Measurements from ENCODE around the gene GPR139.

Gene GPR139

DNA sequence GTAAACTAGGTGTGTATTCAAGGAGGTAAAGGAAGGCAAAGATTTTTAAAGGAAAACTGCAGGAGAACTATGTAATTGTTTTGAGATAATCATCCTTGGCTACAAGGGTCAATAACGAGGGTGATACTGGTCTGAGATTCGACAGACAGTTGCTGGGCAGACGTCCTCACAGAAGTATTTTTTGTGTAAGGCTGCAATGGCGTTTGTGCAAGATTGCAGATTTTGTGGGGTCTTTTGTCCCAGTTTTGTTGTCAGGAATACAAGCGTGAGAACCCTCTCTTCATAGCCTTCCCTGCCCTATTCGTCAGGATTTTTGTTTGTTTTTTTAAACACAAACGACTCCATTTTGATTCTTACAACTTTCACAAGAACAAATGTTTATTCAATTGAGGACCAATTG lies 57.5 kb downstream of the GPR139 start:
- TF ChIP-seq ZNF777 (tag by site-specific recombination; IDR thresholded peaks at IDR 0.05; ENCODE audit: borderline replicate concordance), result no peak
- TF ChIP-seq, protein P1, sequence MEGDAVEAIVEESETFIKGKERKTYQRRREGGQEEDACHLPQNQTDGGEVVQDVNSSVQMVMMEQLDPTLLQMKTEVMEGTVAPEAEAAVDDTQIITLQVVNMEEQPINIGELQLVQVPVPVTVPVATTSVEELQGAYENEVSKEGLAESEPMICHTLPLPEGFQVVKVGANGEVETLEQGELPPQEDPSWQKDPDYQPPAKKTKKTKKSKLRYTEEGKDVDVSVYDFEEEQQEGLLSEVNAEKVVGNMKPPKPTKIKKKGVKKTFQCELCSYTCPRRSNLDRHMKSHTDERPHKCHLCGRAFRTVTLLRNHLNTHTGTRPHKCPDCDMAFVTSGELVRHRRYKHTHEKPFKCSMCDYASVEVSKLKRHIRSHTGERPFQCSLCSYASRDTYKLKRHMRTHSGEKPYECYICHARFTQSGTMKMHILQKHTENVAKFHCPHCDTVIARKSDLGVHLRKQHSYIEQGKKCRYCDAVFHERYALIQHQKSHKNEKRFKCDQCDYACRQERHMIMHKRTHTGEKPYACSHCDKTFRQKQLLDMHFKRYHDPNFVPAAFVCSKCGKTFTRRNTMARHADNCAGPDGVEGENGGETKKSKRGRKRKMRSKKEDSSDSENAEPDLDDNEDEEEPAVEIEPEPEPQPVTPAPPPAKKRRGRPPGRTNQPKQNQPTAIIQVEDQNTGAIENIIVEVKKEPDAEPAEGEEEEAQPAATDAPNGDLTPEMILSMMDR (tag by site-specific recombination; IDR thresholded peaks at IDR 0.05), result no peak
- no peak for TF ChIP-seq ZNF23 (tag by site-specific recombination; IDR thresholded peaks at IDR 0.05; ENCODE audit: borderline replicate concordance)
- TF ChIP-seq ZNF366 (tag by site-specific recombination; conservative IDR thresholded peaks at IDR 0.05), result no peak
- TF ChIP-seq, protein P2, sequence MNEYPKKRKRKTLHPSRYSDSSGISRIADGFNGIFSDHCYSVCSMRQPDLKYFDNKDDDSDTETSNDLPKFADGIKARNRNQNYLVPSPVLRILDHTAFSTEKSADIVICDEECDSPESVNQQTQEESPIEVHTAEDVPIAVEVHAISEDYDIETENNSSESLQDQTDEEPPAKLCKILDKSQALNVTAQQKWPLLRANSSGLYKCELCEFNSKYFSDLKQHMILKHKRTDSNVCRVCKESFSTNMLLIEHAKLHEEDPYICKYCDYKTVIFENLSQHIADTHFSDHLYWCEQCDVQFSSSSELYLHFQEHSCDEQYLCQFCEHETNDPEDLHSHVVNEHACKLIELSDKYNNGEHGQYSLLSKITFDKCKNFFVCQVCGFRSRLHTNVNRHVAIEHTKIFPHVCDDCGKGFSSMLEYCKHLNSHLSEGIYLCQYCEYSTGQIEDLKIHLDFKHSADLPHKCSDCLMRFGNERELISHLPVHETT (tag by site-specific recombination; IDR thresholded peaks at IDR 0.05), result no peak
- ChIA-PET POLR2A (no interaction called here), CTCF (no interaction called here)
- Histone ChIP-seq H3K9me3 (ENCODE audit: control insufficient read depth, insufficient read depth, low read depth, low read length) (no peaks in the 10 kb centered on the region), H3K27ac (ENCODE audit: extremely low read depth, low read depth, low read length) (no peak overlapping the region), H3K4me1 (ENCODE audit: control insufficient read depth, insufficient read depth, low read length) (no peaks in the 10 kb centered on the region), H3K36me3 (ENCODE audit: control insufficient read depth in 2 of 2, insufficient read depth in 1 of 2, low read length in 2 of 2) (no peaks in the 10 kb centered on the region), H3K4me3 (ENCODE audit: low read depth, low read length) (no peak overlapping the region)

DNA sequence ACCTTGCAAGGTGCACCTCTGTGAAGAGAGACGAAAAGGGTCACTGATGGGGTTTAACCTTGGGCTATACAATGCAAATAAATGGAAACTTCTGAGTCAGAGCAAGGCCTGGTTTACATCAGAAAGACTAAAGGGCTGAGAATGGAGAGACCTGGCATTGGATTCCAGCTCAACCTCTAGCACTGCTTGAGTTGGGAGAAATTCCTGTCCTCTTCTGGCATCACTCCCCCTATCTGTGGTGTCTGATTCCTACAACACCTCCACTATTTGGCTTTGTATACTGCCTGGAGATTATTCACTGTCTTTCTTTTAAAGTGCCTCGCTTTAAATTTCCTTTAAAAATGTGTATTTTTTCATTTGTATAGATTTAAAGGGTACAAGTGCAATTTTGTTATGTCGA lies 68.8 kb downstream of the GPR139 start:
- Histone ChIP-seq H3K9me3 (ENCODE audit: control insufficient read depth, insufficient read depth, low read depth, low read length) (no peaks in the 10 kb centered on the region), H3K4me1 (ENCODE audit: control insufficient read depth, insufficient read depth, low read length) (no peaks in the 10 kb centered on the region), H3K36me3 (ENCODE audit: control insufficient read depth in 2 of 2, insufficient read depth in 1 of 2, low read length in 2 of 2) (no peaks in the 10 kb centered on the region), H3K27ac (ENCODE audit: extremely low read depth, low read depth, low read length) (no peak overlapping the region), H3K4me3 (ENCODE audit: low read depth, low read length) (no peak overlapping the region)
- POLR2A ChIA-PET, result no interaction called here
- CTCF ChIA-PET, result interaction anchor here (1.0 kb wide), 1 partner anchor 98 kb away, joined by 4 read pairs; no protein-coding TSS in a partner anchor
- TF ChIP-seq ZNF423 (tag by site-specific recombination; IDR thresholded peaks at IDR 0.05), result no peak
- TF ChIP-seq ZNF140 (tag by site-specific recombination; IDR thresholded peaks at IDR 0.05), result no peak
- no peak for TF ChIP-seq ZNF221 (tag by site-specific recombination; IDR thresholded peaks at IDR 0.05; ENCODE audit: borderline replicate concordance)
- TF ChIP-seq, protein P3, sequence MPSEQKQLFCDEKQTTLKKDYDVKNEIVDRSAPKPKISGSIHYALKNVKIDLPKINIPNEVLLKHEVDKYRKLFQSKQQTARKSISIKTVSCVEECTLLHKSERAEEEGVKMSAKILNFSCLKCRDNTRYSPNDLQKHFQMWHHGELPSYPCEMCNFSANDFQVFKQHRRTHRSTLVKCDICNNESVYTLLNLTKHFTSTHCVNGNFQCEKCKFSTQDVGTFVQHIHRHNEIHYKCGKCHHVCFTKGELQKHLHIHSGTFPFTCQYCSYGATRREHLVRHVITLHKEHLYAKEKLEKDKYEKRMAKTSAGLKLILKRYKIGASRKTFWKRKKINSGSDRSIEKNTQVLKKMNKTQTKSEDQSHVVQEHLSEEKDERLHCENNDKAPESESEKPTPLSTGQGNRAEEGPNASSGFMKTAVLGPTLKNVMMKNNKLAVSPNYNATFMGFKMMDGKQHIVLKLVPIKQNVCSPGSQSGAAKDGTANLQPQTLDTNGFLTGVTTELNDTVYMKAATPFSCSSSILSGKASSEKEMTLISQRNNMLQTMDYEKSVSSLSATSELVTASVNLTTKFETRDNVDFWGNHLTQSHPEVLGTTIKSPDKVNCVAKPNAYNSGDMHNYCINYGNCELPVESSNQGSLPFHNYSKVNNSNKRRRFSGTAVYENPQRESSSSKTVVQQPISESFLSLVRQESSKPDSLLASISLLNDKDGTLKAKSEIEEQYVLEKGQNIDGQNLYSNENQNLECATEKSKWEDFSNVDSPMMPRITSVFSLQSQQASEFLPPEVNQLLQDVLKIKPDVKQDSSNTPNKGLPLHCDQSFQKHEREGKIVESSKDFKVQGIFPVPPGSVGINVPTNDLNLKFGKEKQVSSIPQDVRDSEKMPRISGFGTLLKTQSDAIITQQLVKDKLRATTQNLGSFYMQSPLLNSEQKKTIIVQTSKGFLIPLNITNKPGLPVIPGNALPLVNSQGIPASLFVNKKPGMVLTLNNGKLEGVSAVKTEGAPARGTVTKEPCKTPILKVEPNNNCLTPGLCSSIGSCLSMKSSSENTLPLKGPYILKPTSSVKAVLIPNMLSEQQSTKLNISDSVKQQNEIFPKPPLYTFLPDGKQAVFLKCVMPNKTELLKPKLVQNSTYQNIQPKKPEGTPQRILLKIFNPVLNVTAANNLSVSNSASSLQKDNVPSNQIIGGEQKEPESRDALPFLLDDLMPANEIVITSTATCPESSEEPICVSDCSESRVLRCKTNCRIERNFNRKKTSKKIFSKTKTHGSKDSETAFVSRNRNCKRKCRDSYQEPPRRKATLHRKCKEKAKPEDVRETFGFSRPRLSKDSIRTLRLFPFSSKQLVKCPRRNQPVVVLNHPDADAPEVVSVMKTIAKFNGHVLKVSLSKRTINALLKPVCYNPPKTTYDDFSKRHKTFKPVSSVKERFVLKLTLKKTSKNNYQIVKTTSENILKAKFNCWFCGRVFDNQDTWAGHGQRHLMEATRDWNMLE (tag by site-specific recombination; conservative IDR thresholded peaks at IDR 0.05; ENCODE audit: low read depth), result no peak
- no peak for TF ChIP-seq ZNF248 (tag by site-specific recombination; IDR thresholded peaks at IDR 0.05)
- no peak for TF ChIP-seq BCL11B (tag by site-specific recombination; IDR thresholded peaks at IDR 0.05; ENCODE audit: low read depth)
- TF ChIP-seq SALL2 (tag by site-specific recombination; IDR thresholded peaks at IDR 0.05; ENCODE audit: borderline replicate concordance), result no peak
- TF ChIP-seq ZNF776 (tag by site-specific recombination; IDR thresholded peaks at IDR 0.05; ENCODE audit: borderline replicate concordance), result no peak
- no peak for TF ChIP-seq BCL11A (tag by site-specific recombination; IDR thresholded peaks at IDR 0.05; ENCODE audit: low read depth)
- no peak for TF ChIP-seq OSR2 (tag by site-specific recombination; IDR thresholded peaks at IDR 0.05)
- no peak for TF ChIP-seq ZNF837 (tag by site-specific recombination; IDR thresholded peaks at IDR 0.05)
- TF ChIP-seq ZNF292 (tag by site-specific recombination; IDR thresholded peaks at IDR 0.05; ENCODE audit: borderline replicate concordance, low read depth), result no peak
- no peak for TF ChIP-seq ZNF202 (tag by site-specific recombination; IDR thresholded peaks at IDR 0.05; ENCODE audit: borderline replicate concordance)
- TF ChIP-seq ZNF23 (tag by site-specific recombination; IDR thresholded peaks at IDR 0.05; ENCODE audit: borderline replicate concordance), result no peak
- TF ChIP-seq, protein P4, sequence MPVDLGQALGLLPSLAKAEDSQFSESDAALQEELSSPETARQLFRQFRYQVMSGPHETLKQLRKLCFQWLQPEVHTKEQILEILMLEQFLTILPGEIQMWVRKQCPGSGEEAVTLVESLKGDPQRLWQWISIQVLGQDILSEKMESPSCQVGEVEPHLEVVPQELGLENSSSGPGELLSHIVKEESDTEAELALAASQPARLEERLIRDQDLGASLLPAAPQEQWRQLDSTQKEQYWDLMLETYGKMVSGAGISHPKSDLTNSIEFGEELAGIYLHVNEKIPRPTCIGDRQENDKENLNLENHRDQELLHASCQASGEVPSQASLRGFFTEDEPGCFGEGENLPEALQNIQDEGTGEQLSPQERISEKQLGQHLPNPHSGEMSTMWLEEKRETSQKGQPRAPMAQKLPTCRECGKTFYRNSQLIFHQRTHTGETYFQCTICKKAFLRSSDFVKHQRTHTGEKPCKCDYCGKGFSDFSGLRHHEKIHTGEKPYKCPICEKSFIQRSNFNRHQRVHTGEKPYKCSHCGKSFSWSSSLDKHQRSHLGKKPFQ (tag by site-specific recombination; IDR thresholded peaks at IDR 0.05), result no peak
